Pons (tissue), 1 donor: ENCODE data around the gene SPDYE2B.
"Not testable (repeated sequence)": the region's sequence is repeated elsewhere in the genome, so short reads cannot be mapped to it uniquely, and the experiment has no call there.

Source experiments
- DNase-seq: peaks from one replicate; pipeline ENCODE4 v3.0.0-alpha.2; 2016; ENCODE audit warnings: low spot score

SPDYE2B gene, protein sequence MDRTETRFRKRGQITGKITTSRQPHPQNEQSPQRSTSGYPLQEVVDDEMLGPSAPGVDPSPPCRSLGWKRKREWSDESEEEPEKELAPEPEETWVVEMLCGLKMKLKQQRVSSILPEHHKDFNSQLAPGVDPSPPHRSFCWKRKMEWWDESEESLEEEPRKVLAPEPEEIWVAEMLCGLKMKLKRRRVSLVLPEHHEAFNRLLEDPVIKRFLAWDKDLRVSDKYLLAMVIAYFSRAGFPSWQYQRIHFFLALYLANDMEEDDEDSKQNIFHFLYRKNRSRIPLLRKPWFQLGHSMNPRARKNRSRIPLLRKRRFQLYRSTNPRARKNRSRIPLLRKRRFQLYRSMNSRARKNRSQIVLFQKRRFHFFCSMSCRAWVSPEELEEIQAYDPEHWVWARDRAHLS

DNA sequence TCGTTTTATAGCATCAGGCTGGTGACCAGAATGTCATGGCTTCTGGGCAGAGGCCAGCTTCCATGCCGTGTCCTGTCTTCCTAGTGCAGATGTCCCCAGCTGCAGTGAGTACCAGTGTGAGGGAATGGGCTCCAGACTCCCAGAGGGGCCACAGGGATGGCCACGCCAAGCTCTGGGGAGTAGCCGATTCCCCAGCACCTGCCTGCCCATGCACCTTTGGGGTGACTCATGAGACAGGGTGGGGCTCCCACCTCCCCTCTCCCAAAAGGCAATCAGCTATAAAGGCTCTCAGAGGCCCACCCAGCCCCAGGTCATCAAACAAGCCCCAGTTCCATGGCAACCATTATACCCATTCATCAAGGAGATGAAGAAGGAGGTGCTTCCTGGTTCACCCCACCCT is at the start of gene SPDYE2B:
Gene SPDYE2B (plus strand): TSS at position 396 of the 400 bp plus-strand sequence. CDS start 2,030 bp downstream, outside the sequence.
- not testable (repeated sequence) for DNase-seq

DNA sequence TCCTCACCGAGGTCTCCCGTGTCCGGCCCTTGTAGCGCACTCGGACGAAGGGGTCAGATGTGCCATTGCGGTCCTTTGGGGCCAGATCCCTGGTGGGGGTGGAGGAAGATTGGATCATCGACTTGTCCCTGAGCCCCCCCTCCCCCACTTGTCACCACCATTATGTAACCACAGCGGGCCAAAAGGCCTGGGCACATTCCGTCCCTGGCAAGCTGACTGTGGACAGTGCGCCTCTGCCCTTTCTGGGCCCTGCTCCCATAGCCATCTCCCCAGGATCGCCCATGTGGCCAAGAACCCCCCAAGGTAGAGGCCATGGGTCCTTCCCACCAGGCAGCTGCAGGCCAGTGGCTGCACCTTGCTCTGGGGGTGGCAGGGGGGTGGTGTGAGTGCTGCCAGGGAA is 47.8 kb upstream of the SPDYE2B start:
- DNase-seq = not testable (repeated sequence)

GRCh38 chr7:102604431-102605145 is 45.5 kb upstream of the SPDYE2B start:
- DNase-seq = not testable (repeated sequence)

GRCh38 chr7:102606848-102607247 is 43.3 kb upstream of the SPDYE2B start:
- DNase-seq = not testable (repeated sequence)

DNA sequence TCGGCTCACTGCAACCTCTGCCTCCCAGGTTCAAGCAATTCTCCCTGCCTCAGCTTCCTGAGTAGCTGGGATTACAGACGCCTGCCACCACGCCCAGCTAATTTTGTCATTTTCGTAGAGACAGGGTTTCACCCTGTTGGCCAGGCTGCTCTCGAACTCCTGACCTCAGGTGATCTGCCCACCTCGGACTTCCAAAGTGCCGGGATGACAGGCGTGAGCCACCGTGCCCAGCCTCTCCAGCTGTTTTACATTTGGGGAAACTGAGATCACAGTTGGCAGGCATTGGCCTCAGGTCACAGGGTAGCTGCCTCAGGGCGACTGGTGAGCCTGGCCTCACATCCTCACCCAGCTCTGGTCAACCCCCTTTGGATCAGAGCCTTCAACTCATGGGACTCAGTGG is 40.4 kb upstream of the SPDYE2B start:
- DNase-seq = not testable (repeated sequence)

GRCh38 chr7:102610441-102610840 is 39.7 kb upstream of the SPDYE2B start:
- DNase-seq = not testable (repeated sequence)

GRCh38 chr7:102611013-102611674 is 39.0 kb upstream of the SPDYE2B start:
- not testable (repeated sequence) for DNase-seq

DNA sequence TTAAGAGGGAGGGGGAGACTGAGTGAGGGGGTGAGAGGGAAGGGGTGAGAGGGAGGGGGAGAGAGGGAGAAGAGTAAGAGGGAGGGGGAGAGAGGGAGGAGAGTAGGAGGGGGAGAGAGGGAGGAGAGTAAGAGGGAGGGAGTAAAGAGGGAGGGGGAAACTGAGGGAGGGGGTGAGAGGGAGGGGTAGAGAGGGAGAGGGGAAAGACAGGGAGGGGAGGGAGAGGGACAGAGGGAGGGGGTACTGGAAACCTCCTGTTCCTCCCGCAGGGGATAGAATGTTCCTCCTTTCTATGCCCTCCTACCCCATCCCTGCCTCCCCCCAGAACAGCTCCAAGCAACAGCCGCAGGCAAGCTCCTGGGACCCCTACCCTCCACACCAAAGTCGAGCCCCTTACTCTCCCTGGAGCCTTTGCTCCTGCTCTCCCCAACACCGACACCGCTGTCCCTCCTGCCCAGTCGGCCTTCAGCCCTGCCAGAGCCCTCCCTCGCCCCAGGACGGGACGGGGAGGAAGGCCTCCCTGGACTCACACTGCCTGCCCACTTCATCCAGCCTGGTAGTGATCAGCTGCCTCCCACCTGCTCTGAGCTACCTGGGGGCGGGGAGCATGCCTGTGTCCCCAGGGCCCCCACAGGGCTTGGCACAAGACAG is 38.3 kb upstream of the SPDYE2B start:
- peak; percentile 4 for DNase-seq

DNA sequence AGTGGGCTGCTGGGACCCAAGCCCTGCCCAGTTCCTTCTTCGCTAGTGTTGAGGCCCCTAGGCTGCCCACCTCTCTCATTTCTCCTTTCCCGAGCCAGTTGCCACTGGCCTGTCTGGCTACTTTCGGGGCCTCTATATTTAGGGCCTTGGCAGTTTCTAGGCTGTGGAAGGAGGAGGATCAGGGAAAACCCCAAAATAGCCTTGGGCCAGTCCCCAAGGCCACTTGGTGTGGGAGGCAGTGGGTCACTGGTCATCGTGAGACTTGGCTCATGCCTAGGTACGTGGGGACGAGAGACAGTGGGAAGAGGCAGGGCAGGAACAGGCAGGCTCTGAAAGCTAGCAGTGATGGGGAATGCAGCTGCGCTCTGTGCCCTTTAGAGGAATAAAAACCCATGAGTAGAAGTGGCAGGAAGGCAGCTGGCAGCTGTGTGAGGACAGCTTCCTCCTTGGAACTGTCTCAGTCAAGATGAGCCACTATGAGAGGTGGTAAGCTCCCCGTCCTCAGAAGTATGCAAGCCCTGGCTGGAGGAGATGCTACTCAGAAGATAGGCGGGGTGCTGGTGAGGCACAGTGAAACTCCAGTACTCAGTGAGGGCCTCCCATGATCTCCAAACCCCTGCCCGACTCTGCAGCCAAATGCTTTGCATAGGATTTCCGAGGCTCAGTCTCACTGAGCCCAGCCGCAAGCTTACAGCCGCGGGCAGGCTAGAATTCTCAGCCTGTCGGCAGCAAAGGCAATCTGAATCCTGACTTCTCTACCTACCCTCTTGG is 36.4 kb upstream of the SPDYE2B start:
- DNase-seq = not testable (repeated sequence)

- DNase-seq = not testable (repeated sequence)
These were observed 35.8 kb upstream of the SPDYE2B start for GRCh38 chr7:102614346-102614697.

- DNase-seq = not testable (repeated sequence)
These were observed 35.2 kb upstream of the SPDYE2B start for GRCh38 chr7:102614873-102615272.

DNA sequence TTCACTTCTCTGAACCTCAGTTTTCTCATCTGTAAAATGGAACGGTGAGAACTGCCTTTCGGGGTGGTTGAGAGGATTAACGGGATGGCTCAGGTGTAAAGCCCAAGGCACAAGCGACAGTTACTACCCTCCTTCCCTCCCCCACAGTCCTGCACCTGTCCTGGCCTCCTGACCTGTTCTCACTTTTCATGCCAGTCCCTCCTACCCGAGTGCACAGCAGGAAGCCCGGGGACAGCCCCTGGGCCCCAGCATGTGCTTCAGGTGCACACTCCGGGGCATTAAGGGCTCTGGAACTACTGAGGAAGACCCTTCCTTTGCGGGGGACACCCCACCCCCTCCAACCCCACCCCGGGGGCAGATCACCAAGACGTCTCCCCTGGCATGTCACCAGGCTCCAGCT is 34.2 kb upstream of the SPDYE2B start:
- DNase-seq = not testable (repeated sequence)

DNA sequence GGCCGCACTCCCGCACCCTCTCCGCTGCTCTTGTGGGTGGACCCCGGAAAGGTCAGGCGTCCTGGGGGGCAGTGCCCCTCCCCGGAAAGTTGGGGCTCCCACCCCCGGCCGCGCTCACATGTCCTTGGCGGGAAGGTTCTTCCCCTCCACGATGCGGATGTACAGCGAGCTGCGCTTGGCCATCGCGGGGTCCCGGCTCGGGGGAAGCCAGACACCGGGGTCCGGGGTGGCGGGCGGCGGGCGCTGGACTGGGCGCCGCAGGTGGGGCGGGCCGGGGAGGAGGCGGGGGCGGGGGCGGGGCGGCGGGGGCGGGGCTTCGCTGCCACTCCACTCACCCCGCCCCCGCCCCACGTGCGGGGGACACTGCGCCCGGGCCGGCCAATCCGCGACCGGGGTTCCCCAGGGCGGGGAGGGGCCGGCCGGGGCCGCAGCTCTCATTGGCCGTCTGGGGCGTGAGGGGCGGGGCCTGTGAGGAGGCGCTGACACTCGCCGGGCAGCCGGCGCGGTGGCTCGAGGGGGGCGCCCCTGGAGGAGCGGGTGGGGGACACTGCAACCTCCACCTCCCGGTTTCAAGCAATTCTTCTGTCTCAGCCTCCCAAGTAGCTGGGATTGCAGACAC is 33.5 kb upstream of the SPDYE2B start, which contains the start of gene RASA4:
Gene RASA4 (minus strand): TSS at position 250 of the 619 bp plus-strand sequence. CDS start 67 bp downstream, at position 183.
- peak; percentile 4 for DNase-seq

DNA sequence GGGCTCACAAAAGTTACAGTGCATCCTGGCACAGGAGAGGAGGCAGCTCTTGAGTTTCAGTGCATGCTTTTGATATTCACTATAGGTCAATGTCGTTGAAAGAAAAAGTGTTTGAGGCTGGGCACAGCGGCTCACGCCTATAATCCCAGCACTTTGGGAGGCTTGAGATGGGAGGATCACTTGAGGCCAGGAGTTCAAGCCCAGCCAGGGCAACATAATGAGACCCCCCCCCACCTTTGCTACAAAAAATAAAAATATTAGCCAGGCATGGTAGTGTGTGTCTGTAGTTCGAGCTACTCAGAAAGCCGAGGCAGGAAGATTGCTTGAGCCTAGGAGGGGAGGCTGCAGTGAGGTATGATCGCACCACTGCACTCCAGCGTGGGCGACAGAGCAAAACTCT is 32.0 kb upstream of the SPDYE2B start:
- not testable (repeated sequence) for DNase-seq

- not testable (repeated sequence) for DNase-seq
These were observed 22.7 kb upstream of the SPDYE2B start for GRCh38 chr7:102627271-102627904.

GRCh38 chr7:102630622-102631021 is 19.5 kb upstream of the SPDYE2B start:
- DNase-seq = not testable (repeated sequence)

DNA sequence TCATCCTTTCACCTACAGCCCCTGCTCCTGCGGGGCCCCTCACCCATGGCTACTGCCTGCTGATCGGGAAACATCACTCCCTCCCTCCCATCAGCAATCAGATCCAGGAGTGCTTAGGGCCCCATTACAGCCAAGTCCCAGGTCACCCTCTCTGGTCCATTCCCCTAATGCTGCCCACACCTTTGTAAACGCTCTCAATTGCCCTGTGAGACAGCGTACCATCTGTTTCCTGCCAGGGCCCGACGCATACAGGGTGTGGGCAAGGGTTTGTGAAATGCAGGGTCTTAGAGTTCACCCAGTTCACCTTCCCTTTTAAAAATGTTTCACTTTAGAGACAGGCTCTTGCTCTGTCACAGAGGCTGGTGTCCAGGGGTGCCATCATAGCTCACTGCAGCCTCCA is 15.8 kb upstream of the SPDYE2B start:
- DNase-seq = not testable (repeated sequence)

- not testable (repeated sequence) for DNase-seq
These were observed 14.8 kb upstream of the SPDYE2B start for GRCh38 chr7:102635354-102635753.

DNA sequence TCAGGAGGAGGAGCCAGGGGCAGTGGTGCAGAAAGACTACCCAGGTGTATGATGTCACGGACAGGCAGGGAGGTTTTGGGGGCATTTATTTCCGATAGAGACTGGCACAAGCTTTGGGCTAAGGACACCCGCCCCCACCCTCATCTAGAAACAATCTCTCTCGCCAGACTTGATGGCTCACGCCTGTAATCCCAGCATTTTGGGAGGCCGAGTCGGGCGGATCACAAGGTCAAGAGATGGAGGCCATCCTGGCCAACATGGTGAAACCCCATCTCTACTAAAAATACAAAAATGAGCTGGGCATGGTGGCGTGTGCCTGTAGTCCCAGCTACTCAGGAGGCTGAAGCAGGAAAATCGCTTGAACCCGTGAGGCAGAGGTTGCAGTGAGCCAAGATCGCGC is 13.2 kb upstream of the SPDYE2B start:
- DNase-seq = not testable (repeated sequence)

DNA sequence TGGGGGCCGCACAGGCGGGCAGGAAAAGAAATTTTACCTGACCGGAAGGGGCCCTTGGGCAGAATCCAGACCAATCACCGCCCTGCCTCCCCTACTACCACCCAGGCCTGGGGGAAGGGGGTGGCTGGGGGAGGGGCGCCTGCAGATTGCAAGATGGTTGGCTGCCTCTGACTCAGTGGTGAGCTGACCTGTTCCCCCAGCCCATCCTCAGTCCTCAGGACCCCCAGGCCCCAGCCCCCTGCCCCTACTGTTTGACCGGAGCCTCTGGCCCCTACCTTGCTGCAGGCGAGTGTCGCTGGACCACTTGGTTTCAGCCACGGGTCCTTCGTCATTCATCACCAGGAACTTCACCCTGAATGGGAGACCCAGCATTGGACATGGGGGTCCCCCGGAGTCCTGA is 11.3 kb upstream of the SPDYE2B start:
- DNase-seq = not testable (repeated sequence)
